ENCODE measurements around the gene NANP. TPM values are rescaled to one million over a fixed set of nuclear protein-coding genes. Genes with fewer than 3 reads are reported as not detected.

Gene NANP
- total RNA-seq, 3 donors from 2014 or later = 3.8 to 5.7 (median 5.2) TPM

GRCh38 chr20:25570148-25570530 is 53.7 kb downstream of the NANP start:
- no peak overlapping the region for H3K4me3 ChIP-seq
- DNase-seq (ENCODE audit: low spot score in 2 of 2) = no peak
- no peaks in the 10 kb centered on the region for H3K4me1 ChIP-seq
- TF ChIP-seq POLR2A (IDR thresholded peaks at IDR 0.05) = no peak
- no peak for TF ChIP-seq CTCF (IDR thresholded peaks at IDR 0.05)
- TF ChIP-seq POLR2AphosphoS5 (IDR thresholded peaks at IDR 0.05) = no peak
- H3K27ac ChIP-seq = no peak overlapping the region
- intact Hi-C loops (cut with DNase I; ENCODE audit: low total_unique reads) = no loop called here
- H3K9me3 ChIP-seq = no peaks in the 10 kb centered on the region
- H3K36me3 ChIP-seq = no peaks in the 10 kb centered on the region
- no peaks in the 10 kb centered on the region for H3K27me3 ChIP-seq

GRCh38 chr20:25567286-25567685 is 56.5 kb downstream of the NANP start:
- intact Hi-C loops (cut with DNase I; ENCODE audit: low total_unique reads) = no loop called here
- H3K36me3 ChIP-seq = no peaks in the 10 kb centered on the region
- no peaks in the 10 kb centered on the region for H3K27me3 ChIP-seq
- no peak overlapping the region for H3K27ac ChIP-seq
- no peak overlapping the region for H3K4me3 ChIP-seq
- H3K4me1 ChIP-seq = no peaks in the 10 kb centered on the region
- no peak for TF ChIP-seq CTCF (IDR thresholded peaks at IDR 0.05)
- TF ChIP-seq POLR2AphosphoS5 (IDR thresholded peaks at IDR 0.05) = no peak
- TF ChIP-seq POLR2A (IDR thresholded peaks at IDR 0.05) = no peak
- H3K9me3 ChIP-seq = no peaks in the 10 kb centered on the region
- no peak for DNase-seq (ENCODE audit: low spot score in 2 of 2)

GRCh38 chr20:25566821-25567220 is 57.0 kb downstream of the NANP start:
- TF ChIP-seq POLR2AphosphoS5 (IDR thresholded peaks at IDR 0.05) (no peak), POLR2A (IDR thresholded peaks at IDR 0.05) (no peak), CTCF (IDR thresholded peaks at IDR 0.05) (no peak)
- no peaks in the 10 kb centered on the region for H3K4me1 ChIP-seq
- no peaks in the 10 kb centered on the region for H3K27me3 ChIP-seq
- intact Hi-C loops (cut with DNase I; ENCODE audit: low total_unique reads) = no loop called here
- H3K27ac ChIP-seq = no peak overlapping the region
- no peak for DNase-seq (ENCODE audit: low spot score in 2 of 2)
- no peaks in the 10 kb centered on the region for H3K36me3 ChIP-seq
- no peak overlapping the region for H3K4me3 ChIP-seq
- no peaks in the 10 kb centered on the region for H3K9me3 ChIP-seq

GRCh38 chr20:25565578-25566157 is 58.1 kb downstream of the NANP start:
- Histone ChIP-seq H3K36me3 (no peaks in the 10 kb centered on the region), H3K27me3 (no peaks in the 10 kb centered on the region), H3K27ac (no peak overlapping the region), H3K9me3 (no peaks in the 10 kb centered on the region), H3K4me3 (no peak overlapping the region), H3K4me1 (no peaks in the 10 kb centered on the region)
- DNase-seq (ENCODE audit: low spot score in 2 of 2) = no peak
- TF ChIP-seq CTCF (IDR thresholded peaks at IDR 0.05) (no peak), POLR2A (IDR thresholded peaks at IDR 0.05) (no peak), POLR2AphosphoS5 (IDR thresholded peaks at IDR 0.05) (no peak)
- intact Hi-C loops (cut with DNase I; ENCODE audit: low total_unique reads) = no loop called here

GRCh38 chr20:25563876-25564275 is 59.9 kb downstream of the NANP start:
- no peaks in the 10 kb centered on the region for H3K27me3 ChIP-seq
- H3K36me3 ChIP-seq = no peaks in the 10 kb centered on the region
- H3K9me3 ChIP-seq = no peaks in the 10 kb centered on the region
- DNase-seq (ENCODE audit: low spot score in 2 of 2) = no peak
- intact Hi-C loops (cut with DNase I; ENCODE audit: low total_unique reads) = no loop called here
- no peak overlapping the region for H3K27ac ChIP-seq
- TF ChIP-seq POLR2A (IDR thresholded peaks at IDR 0.05) (no peak), POLR2AphosphoS5 (IDR thresholded peaks at IDR 0.05) (no peak)
- no peaks in the 10 kb centered on the region for H3K4me1 ChIP-seq
- H3K4me3 ChIP-seq = no peak overlapping the region

GRCh38 chr20:25563362-25563761 is 60.5 kb downstream of the NANP start:
- Histone ChIP-seq H3K4me3 (no peak overlapping the region), H3K9me3 (no peaks in the 10 kb centered on the region), H3K27ac (no peak overlapping the region), H3K4me1 (no peaks in the 10 kb centered on the region), H3K36me3 (no peaks in the 10 kb centered on the region), H3K27me3 (no peaks in the 10 kb centered on the region)
- intact Hi-C loops (cut with DNase I; ENCODE audit: low total_unique reads) = no loop called here
- no peak for TF ChIP-seq POLR2AphosphoS5 (IDR thresholded peaks at IDR 0.05)
- no peak for TF ChIP-seq CTCF (IDR thresholded peaks at IDR 0.05)
- TF ChIP-seq POLR2A (IDR thresholded peaks at IDR 0.05) = no peak
- no peak for DNase-seq (ENCODE audit: low spot score in 2 of 2)
